ENCODE data around the gene ORC6.
"Not testable (repeated sequence)": the region's sequence is repeated elsewhere in the genome, so short reads cannot be mapped to it uniquely, and the experiment has no call there.

Gene ORC6, protein sequence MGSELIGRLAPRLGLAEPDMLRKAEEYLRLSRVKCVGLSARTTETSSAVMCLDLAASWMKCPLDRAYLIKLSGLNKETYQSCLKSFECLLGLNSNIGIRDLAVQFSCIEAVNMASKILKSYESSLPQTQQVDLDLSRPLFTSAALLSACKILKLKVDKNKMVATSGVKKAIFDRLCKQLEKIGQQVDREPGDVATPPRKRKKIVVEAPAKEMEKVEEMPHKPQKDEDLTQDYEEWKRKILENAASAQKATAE

DNA sequence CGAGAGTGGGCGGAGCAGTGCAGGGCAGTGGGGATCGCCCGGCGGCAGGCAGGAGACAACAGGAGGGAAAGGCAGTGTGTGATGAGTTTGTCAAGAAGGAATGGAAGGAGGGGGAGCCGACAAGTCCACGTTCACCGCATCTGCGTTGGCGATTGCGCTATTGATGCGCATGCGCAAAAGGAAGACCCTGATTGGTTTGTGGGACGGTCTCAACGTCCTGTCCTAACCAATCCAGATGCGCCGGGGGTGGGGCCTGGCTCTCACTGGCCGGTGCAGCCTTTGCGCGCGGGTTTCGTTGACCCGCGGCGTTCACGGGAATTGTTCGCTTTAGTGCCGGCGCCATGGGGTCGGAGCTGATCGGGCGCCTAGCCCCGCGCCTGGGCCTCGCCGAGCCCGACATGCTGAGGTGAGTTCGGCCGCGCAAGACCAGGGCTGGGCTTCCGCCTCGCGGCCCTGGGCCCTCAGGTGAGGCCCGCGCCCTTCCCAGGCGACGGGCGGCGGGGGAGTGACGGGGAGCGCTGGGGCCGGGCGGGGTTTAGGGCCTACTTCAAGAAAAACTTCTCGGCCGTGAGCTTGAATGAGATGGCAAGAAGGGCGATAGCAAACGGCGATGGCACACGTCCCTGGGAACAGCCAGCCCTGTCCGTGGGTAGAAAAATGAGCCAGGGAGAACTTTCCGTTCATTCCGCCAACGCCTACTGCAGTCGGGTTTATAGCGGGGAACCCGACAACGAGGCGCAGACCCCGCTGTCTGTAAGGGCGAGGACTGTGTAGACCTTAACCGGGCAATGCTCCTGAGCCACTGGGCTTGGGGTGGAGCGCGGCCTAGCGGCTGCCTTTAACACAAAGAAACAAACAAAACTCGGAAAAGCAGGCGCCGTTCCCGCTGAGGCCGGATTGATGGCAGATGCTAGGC is at the start of gene ORC6:
Gene ORC6, plus strand, starts transcription at position 295 of the 916 bp plus-strand sequence. Its CDS starts 47 bp downstream, at position 342.
- DNase-seq (ENCODE audit: low spot score) = peak; percentile 92

DNA sequence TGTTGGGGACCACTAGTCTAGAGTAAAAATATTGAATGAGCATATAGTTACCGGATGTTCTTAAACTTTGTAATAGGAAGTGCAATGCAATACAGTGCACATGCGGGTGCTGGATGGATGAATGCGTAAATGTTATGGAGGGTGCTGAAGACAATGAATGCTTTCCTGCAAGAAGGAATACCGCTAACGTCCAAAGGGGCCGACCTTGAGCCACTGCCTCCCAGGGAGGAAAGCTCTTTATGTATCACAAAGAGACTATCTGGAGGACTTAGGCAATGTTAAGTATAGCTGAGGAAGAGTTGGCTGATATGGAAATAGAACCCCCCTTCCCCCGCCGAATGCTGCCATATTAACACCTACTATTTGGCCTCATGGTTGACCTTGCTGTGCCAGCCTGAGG is 40.8 kb upstream of the ORC6 start:
- no peak for DNase-seq (ENCODE audit: low spot score)

DNA sequence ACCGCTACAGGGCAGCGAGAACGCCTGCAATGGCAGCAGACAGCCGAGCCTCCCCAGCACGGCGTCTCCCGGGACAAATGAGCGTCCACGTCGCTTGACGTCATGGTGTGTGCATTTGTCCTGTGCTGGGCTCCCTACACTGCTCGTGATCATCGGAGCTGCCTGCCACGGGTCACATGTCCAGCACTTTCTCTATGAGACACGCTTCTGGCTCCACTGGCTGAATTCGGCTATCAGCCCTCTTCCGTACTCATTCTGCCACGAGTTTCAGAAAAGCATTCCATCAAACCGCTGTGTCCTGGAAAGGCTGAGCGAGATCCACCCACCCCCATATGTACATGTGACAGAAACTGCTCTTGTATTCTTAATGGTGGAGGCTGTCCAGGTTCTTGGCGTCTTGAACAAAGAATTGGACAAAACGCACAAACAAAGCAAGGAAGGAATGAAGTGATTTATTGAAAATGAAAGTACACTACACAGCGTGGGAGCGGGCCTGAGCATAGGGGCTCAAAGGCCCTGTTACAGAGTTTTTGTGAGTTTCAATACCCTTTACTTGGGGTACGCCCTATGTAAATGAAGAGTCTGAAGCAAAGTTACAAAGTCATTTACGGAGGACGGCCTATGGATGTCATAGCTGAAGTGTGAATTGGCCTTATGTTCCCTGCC is 39.7 kb upstream of the ORC6 start:
- no peak for DNase-seq (ENCODE audit: low spot score)

DNA sequence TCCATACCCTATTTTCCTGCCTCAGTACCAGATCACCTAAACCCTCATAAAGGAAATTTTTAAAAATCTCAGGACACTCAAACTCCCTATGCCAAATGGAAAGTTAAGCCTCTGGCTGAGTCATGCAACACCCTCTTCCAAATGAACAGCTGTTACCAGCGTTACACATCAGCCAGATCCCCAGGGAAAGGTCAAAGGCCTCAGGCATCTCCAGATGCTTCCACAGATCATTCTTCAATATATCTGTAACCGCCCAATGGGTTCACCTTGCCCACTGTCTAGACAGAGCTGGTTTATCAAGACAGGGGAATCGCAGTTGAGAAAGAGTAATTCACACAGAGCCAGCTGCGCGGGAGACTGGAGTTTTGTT is 39.2 kb upstream of the ORC6 start:
- no peak for DNase-seq (ENCODE audit: low spot score)

DNA sequence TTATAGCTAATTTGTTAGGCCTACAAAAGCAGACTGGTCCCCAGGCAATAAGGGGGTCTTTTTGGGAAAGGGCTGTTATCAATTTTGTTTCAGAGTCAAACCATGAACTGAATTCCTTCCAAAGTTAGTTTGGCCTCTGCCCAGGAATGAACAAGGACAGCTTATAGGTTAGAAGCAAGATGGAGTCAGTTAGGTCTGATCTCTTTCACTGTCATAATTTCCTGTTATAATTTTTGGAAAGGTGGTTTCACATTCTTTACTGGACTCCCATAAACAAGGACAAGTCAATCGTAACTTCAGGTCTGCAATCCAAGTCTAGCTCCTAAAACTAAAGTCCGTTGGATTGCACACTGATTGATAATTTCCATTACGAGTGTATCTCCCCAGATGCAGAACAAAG is 38.2 kb upstream of the ORC6 start:
- no peak for DNase-seq (ENCODE audit: low spot score)

DNA sequence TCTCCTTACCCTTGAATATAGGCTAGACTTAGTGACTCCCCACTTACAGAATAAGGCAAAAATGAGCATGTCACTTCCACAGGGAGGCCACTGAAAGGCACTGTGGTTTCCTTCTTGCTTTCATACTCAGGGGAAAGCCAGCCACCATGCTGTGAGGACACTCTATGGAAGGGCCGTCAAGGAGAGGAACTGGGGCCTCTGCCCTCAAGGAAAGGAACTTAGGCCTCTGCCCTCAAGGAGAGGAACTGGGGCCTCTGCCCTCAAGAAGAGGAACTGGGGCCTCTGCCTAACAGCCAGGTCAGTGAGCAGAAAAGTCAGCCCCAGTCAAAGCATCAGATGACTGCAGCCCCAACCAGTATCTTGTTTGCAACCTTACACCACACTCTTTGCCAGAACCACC is 30.5 kb upstream of the ORC6 start:
- DNase-seq (ENCODE audit: low spot score) = no peak

DNA sequence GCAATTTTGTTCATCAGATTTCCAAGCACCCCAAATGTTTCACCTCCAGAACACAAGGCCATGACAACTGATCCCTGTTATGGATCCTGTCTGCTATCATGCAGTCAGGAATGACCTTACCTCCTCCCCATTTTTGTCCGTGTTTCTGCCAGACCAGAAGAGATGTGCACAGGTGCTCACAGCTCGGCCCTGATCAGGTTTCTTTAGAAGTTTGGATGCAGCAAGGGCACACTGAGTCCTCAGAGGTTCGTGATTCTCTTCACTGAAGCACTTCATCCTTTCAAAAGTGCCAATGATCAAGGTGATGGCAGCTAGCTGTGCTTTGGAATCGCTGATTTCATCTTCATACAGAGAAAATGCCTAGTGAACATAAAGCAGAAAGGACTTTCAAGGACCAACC is 27.3 kb upstream of the ORC6 start:
- DNase-seq (ENCODE audit: low spot score) = no peak

DNA sequence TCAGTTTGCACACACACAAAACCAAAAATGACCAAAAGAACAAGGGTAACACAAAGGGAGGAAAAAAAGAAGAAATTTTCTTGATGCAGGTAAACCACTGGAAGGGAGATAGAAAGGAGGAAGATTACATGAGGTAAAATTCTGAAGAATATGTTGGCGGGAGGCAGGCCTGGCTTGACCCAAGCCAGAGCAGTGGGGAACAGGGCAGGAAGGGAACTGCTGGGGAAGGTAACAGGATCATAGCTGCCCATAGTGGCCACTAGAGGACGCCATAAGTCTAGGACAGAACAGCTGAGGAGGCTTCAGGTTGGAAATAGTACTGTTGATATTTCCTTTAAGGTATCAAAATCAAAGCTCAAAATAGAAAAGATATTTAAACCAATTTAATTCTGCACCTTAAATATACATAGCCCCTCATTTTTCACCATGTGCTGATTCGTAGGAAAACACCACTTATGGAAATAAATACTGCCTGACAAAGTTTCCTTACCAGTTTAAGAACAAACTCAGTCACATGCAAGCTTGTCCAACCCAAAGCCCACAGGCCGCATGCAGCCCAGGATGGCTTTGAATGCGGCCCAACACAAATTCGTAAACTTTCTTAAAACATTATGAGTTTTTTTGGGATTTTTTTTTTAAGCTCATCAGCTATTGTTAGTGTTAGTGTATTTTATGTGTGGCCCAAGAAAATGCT is 16.0 kb upstream of the ORC6 start:
- DNase-seq (ENCODE audit: low spot score) = peak; percentile 63

DNA sequence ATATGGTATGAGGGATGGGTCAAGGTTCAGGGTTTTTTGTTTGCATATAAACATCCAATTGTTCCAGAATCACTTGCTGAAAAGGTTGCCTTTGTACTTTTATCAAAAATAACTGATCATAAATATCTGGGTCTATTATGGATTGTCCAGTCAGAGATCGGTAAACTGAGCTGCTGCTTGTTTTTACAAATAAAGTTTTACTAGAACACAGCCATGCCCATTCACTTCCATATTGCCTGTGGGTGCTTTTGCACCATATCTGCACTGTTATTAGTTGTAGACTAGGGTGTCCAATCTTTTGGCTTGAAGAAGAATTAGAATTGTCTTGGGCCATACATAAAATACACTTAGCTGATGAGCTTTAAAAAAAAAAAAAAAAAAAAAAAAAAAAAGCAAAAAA is 11.5 kb upstream of the ORC6 start:
- not testable (repeated sequence) for DNase-seq (ENCODE audit: low spot score)

DNA sequence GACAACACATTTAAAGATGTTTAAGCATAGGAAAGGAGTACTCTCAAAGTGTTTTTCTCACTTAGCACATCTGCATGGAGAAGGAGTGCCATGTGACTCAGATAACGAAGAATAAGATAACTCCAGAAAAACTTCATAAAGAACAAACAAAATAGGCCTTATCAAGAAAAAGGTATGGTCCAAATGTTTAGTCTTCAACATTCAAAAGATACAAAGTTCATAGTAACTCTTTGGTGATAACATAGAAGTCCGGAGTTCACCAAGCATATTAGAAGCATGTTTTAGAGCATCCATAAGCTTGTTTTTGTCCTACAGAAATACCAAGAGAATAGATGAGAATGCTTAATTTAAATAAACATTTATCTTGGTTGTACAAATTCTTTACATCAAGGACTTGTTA is 7.6 kb upstream of the ORC6 start:
- not testable (repeated sequence) for DNase-seq (ENCODE audit: low spot score)

DNA sequence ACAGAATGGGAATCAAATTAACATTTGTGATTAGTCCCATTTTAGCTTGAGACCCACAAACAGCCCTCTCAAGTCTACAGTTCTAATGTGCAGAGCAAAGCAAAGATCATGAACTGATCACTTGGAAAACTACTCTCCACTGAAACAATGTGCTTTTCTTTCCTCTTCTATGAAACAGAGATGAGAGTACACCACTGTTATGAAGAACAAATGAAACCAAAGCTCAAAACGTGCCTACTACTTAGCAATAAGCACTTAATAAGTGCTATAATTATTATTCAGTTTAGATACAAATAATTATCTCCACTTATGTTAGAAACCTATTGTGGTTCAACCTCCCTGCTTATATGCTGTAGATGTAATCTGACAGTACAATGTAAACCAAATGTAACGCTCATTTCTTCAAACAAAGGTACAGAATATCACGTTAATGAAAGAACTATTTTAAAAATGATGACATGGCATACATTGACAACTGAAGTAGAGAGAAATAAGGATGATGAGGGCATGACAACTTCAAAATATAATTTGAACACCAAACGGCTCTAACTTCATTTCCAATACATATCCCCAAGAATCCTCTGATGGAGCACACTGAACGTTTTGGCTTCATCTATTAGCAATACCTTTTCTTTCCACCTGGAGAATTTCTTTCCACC is 2.5 kb upstream of the ORC6 start:
- no peak for DNase-seq (ENCODE audit: low spot score)

DNA sequence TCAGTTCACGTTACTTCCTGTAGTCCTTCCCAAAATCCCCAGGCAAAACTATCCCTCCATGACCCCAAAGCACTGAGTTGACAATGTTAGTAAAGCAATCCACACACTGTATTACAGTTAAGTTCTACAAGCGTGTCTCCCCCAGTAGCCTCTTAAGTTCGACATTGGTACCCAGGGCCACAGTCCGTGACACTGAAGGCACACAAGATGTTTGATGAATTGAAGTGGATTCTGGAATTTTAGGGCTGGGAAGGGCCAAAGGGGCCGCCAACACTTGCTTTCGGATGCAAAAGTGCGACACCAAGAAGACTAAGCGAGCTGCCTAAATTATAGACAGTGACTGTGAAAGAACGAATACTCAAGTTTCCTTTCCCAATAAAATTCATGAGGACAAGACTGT is 2.0 kb upstream of the ORC6 start:
- no peak for DNase-seq (ENCODE audit: low spot score)

DNA sequence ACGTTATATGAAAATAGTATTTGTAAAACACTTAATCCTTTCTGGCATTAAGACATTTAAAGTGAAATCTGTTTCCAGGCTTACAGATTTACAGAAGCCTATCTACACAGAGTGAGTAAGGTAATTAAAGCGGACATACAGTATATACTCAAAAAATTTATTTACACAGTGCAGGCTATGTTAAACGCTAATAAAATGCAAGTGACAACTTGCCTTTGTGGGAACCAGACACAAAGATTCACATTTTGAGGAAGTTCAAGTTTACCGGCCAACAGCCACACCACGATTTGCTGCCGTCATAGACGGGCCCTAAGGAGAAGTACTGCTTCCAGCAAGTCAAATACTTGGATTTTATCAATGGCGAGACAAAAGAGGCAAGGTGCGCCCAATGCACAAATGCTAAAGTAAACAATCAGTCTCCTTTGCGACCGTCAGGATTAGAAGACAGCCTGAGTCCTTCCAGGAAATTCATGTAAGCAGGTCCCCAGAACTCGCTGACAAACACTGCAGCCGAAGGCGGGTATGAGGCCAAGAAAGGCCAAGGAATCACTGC is 1.3 kb upstream of the ORC6 start:
- no peak for DNase-seq (ENCODE audit: low spot score)

DNA sequence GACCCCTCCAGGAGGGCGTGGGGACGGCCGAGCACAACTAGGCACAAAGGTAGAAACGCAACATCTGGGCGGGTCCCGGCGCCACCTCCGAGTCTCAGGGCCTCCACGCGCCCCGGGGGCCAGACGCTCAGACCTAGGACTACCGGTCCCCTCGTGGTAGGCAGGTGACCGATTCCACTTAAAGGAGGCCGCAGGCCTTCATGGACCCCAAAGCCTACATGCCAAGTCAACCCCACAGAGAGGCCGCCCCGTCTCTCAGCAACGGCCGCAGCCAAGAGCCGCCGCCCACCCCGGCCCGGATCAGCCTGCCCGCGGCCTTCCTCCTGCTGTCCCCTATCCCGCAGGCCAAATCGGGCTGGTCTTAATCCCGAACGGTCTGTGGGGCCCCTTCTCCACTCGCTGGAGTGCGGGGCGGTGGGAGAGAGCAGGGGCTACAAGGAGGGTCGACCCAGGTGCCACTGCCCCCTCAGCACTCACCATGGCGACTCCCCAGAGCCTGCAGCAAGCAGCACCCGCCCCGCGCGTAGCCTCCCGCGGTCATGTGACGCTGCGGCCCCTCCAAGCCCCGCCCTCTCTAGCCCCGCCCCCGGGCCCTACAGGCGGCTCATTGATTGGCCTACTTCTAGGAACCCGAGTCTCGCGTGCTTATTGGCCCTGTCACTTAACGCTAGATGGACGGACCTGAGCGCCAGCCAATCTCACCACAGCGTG is 650 bp upstream of the ORC6 start, which contains the start of gene VPS35:
Gene VPS35, minus strand, starts transcription at position 525 of the 711 bp plus-strand sequence. Its CDS starts 45 bp downstream, at position 480.
- peak; percentile 98 for DNase-seq (ENCODE audit: low spot score)

DNA sequence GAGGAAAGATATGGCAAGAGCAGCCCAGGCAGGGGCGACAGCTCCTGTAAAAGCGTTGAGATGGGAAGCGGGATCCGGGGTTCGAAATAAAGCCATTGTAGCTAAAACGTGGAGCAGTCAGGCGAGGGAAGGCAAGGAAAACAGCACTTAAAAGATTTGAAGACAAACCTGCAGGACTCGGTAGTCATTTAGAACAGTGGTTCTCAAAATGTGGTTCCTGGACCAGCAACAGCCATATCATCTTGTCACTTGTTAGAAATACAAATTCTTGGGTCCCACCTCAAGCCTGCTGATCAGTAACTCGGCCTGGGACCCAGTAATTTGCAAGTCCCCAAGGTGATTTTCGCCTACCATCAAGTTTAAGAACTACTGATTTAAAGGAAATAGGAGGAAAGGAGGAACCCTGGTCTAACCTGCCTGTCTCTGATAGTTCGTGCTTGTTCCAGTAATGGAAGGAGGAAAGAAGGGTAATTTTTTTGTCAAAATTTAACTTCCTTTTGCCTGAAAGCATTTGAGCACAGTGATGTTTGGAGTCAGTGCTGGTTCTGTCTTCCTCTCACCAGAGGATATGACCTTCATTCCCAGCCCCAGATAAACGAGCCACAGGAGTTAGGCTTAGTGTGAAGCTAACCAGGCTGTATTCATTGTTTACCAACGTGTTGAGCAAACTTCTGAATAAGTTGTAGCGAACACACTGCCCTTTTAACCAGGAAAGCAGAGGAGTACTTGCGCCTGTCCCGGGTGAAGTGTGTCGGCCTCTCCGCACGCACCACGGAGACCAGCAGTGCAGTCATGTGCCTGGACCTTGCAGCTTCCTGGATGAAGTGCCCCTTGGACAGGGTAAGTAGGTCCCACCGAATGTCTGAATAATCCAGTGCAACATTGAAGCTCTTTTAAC is 1.1 kb downstream of the ORC6 start:
- peak; percentile 38 for DNase-seq (ENCODE audit: low spot score)

DNA sequence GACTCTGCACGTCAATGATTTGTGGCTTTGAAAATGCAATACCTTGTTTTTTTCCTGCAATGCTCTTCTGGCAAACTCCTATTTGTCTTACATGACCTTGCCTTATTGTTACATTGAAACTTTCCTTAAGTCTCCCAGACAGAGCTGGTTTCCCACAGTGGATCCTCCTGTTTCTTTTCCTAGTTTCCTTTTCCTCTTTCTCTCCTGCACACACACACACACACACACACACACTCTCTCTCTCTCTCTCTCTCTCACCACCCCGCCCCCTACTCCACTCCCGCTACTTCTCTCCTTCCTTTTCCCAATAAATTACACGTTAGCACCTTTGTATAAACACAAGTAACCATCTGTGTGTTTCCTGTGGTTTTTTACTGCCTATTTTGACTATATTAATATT is 2.3 kb downstream of the ORC6 start:
- no peak for DNase-seq (ENCODE audit: low spot score)

DNA sequence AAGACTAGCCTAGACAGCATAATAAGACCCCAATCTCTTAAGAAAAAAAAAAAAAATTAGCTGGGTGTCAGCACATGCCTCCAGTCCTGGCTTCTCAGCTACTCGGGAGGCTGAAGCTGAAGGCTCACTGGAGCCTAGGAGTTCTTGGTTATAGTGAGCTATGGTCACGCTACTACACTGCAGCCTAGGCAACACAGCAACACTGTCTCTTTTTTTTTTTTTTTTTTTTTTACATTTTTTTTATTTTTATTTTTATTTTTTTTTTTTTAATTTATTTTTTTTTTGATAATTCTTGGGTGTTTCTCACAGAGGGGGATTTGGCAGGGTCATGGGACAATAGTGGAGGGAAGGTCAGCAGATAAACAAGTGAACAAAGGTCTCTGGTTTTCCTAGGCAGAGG is 4.1 kb downstream of the ORC6 start:
- DNase-seq (ENCODE audit: low spot score) = no peak

DNA sequence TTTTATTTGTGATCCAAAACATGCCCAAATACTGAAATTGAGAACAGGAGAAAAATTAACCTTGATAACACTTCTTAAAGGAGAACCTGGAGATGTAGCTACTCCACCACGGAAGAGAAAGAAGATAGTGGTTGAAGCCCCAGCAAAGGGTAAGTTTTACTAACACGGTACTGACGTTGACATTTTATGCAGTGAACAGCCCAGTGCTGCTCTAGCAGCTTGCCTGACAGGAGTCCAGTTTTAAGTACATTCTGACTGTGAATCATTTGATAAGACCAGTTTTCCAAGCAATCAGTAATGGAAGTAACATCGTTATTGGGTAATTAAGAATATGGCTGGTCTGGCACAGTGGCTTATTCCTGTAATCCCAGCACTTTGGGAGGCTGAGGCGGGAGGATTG is 6.5 kb downstream of the ORC6 start:
- no peak for DNase-seq (ENCODE audit: low spot score)

DNA sequence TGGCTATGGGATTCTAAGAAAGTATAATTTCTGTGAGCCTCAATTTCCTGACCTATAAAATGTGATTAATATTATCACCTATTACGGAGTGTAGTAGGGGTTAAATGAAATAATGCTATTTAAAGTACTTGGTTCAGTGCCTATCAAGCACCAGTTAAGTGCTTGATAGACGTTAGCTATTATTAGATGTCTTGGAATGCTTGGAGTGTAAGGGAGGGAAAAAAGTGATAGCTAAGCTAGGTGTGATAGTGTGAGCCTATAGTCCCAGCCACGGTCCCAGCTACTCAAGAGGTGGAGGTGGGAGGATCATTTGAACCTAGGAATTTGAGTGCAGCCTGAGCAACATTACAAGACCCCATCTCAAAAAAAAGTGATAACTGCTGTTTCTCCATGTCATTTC is 7.5 kb downstream of the ORC6 start:
- no peak for DNase-seq (ENCODE audit: low spot score)

DNA sequence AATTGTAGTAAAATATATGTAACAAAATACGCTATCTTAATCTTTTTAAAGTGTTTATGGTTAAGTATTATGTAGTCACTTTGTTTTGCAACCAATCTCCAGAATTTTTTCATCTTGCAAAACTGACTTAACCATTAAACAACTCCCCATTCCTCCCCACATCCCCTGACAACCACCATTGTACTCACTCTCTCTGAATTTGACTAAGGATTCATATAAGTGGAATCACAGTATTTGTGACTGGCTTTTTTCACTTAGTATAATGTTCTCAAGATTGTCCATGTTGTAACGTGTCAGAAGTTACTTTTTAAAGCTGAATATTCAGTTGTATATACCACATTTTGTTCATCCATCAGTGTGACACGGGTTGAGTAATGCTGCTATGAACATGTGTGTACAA is 10.6 kb downstream of the ORC6 start:
- no peak for DNase-seq (ENCODE audit: low spot score)

Data from kidney capillary endothelial cell (primary cell).